Epidermal melanocyte (primary cell): Measurements from ENCODE around the gene DEPDC5.

Source experiments
- DNase-seq: peaks from one replicate; pipeline ENCODE4 v3.0.0; 2011; ENCODE audit warnings: low spot score; ENCODE audit not compliant: insufficient read length

Gene DEPDC5

GRCh38 chr22:31892080-31892433 lies 138.2 kb downstream of the DEPDC5 start:
- DNase-seq, result no peak

GRCh38 chr22:31893460-31893859 lies 139.6 kb downstream of the DEPDC5 start:
- no peak for DNase-seq

- no peak for DNase-seq
Observed at GRCh38 chr22:31895411-31896123, 141.7 kb downstream of the DEPDC5 start.

- DNase-seq, result no peak
Observed at GRCh38 chr22:31896472-31896871, 142.7 kb downstream of the DEPDC5 start.

GRCh38 chr22:31897842-31898805 lies 144.3 kb downstream of the DEPDC5 start:
- DNase-seq, result peak; percentile 82

GRCh38 chr22:31898926-31899325 lies 145.1 kb downstream of the DEPDC5 start:
- DNase-seq, result no peak

GRCh38 chr22:31899669-31900068 lies 145.8 kb downstream of the DEPDC5 start:
- no peak for DNase-seq

GRCh38 chr22:31901388-31902137 lies 147.7 kb downstream of the DEPDC5 start:
- no peak for DNase-seq

GRCh38 chr22:31904651-31905050 lies 150.8 kb downstream of the DEPDC5 start:
- no peak for DNase-seq

- no peak for DNase-seq
Observed at GRCh38 chr22:31905356-31905755, 151.5 kb downstream of the DEPDC5 start.

- DNase-seq, result no peak
Observed at GRCh38 chr22:31906086-31906485, 152.3 kb downstream of the DEPDC5 start.

- no peak for DNase-seq
Observed at GRCh38 chr22:31906569-31906968, 152.8 kb downstream of the DEPDC5 start.

GRCh38 chr22:31909977-31910376 lies 156.2 kb downstream of the DEPDC5 start:
- no peak for DNase-seq

GRCh38 chr22:31911565-31912406 lies 158.0 kb downstream of the DEPDC5 start:
- DNase-seq, result no peak

GRCh38 chr22:31912407-31912743 lies 158.6 kb downstream of the DEPDC5 start:
- no peak for DNase-seq

GRCh38 chr22:31915586-31915985 lies 161.8 kb downstream of the DEPDC5 start:
- DNase-seq, result no peak

GRCh38 chr22:31917227-31917921 lies 163.6 kb downstream of the DEPDC5 start:
- no peak for DNase-seq

GRCh38 chr22:31919730-31920129 lies 165.9 kb downstream of the DEPDC5 start:
- no peak for DNase-seq

- DNase-seq, result no peak
Observed at GRCh38 chr22:31920306-31920705, 166.5 kb downstream of the DEPDC5 start.

- no peak for DNase-seq
Observed at GRCh38 chr22:31921106-31921505, 167.3 kb downstream of the DEPDC5 start.
